ENCODE measurements around the gene TMEM95.
A peak's percentile ranks its signal among the peaks of the same experiment; 100 is the strongest.

TMEM95 gene

GRCh38 chr17:7355053-7355452, at the start of gene TMEM95:
Gene TMEM95, plus strand, starts transcription at chr17:7355156. Its CDS starts 49 bp downstream, at chr17:7355205.
- no peak for DNase-seq

- DNase-seq: peak; percentile 96
Observed at GRCh38 chr17:7306911-7307685, 47.9 kb upstream of the TMEM95 start, which contains the start of gene EIF5A. Gene EIF5A, plus strand, starts transcription at chr17:7307628. Its CDS starts 2,008 bp downstream, at chr17:7309636.

GRCh38 chr17:7307686-7308624, 47.0 kb upstream of the TMEM95 start:
- DNase-seq: no peak

GRCh38 chr17:7308625-7309433, 46.1 kb upstream of the TMEM95 start:
- peak; percentile 74 for DNase-seq

GRCh38 chr17:7309628-7310027, 45.3 kb upstream of the TMEM95 start:
- DNase-seq: no peak

- DNase-seq: no peak
Observed at GRCh38 chr17:7311110-7311705, 43.7 kb upstream of the TMEM95 start.

- no peak for DNase-seq
Observed at GRCh38 chr17:7312432-7313087, 42.4 kb upstream of the TMEM95 start.

GRCh38 chr17:7313088-7313889, 41.7 kb upstream of the TMEM95 start:
- DNase-seq: no peak

GRCh38 chr17:7313890-7314718, 40.9 kb upstream of the TMEM95 start:
- DNase-seq: no peak

- peak; percentile 62 for DNase-seq
Observed at GRCh38 chr17:7314719-7315569, 40.0 kb upstream of the TMEM95 start, which contains the start of gene GPS2. Gene GPS2, minus strand, starts transcription at chr17:7315360. Its CDS starts 308 bp downstream, at chr17:7315052.

GRCh38 chr17:7315570-7316235, 39.3 kb upstream of the TMEM95 start:
- no peak for DNase-seq

- no peak for DNase-seq
Observed at GRCh38 chr17:7317161-7317803, 37.7 kb upstream of the TMEM95 start.

GRCh38 chr17:7318121-7318860, 36.7 kb upstream of the TMEM95 start:
- no peak for DNase-seq

GRCh38 chr17:7321466-7321865, 33.5 kb upstream of the TMEM95 start:
- DNase-seq: no peak

GRCh38 chr17:7322520-7323194, 32.3 kb upstream of the TMEM95 start:
- no peak for DNase-seq

- no peak for DNase-seq
Observed at GRCh38 chr17:7323731-7324437, 31.1 kb upstream of the TMEM95 start.

All from NK-92 treated with Interleukin-12 subunit alpha and Interleukin-12 subunit beta, amount 100 ng/mL, for 24 hours (cell line).